Liver (tissue), 3 donors: Measurements from ENCODE around the gene PPP1R9A.
"Not testable (repeated sequence)": the region's sequence is repeated elsewhere in the genome, so short reads cannot be mapped to it uniquely, and the experiment has no call there.

ENCODE experiments used
- CTCF ChIP-seq: fragments of 150-350 bp; IDR thresholded peaks from 2 replicates; pipeline ENCODE4 v1.5.1; 2017; ENCODE audit warnings: improper control_type of control experiment, low read depth, low read length; ENCODE audit not compliant: missing input control
- JUND ChIP-seq, 2 donors: IDR thresholded peaks; 2 replicates each; pipeline ENCODE4 v1.6.1; 2016; ENCODE audit warnings: antibody characterized with exemption in 2 of 2
- MAX ChIP-seq: IDR thresholded peaks from 2 replicates; pipeline ENCODE4 v1.6.1; 2016; ENCODE audit warnings: antibody characterized with exemption
- donor health status: healthy.
- donor health status: healthy.

- not testable (repeated sequence) for TF ChIP-seq CTCF; MAX; JUND (IDR thresholded peaks at IDR 0.05)
Observed at GRCh38 chr7:95008773-95009172, 101.4 kb downstream of the PPP1R9A start.
